ENCODE results near the gene CST3. TPM values are rescaled to one million over a fixed set of nuclear protein-coding genes. Genes with fewer than 3 reads are reported as not detected.

The CST3 gene
- total and polyA plus RNA-seq, 2 of the 8 experiments (the other 6 are each of a cell fraction or from before 2014, with no cell fraction given) = 53.2 to 184 TPM

DNA sequence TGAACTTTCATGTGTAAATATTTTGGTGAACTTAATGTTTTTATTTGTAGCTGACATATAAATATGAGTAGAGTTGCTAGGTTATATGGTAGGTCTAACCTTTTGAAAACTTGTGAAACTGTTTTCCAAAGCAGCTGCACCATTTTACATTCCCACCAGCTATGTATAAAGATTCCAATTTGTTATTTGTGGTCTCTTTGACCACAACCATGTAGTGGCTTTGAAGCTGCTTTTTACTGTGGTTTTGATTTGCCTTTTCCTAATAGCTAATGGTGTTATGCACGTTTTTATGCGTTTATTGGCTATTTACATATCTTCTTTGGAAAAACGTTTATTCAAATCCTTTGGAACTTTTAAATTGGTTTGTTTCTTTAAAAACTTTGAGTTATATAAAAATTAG, 10.3 kb downstream of the CST3 start:
- Histone ChIP-seq H3K4me1 (replicated peaks in 1 of 4; ENCODE audit: control insufficient read depth in 3 of 4, insufficient read depth in 4 of 4, low read length in 3 of 4) (peaks cover 0 to 4% (median 1%) of the 10 kb centered on the region in 4 experiments; a peak in 2 of 7 replicates), H2BK20ac (ENCODE audit: low read length) (no peak overlapping the region), H2AK5ac (ENCODE audit: low read depth, low read length) (no peak overlapping the region), H3K27me3 (replicated peaks in 1 of 4; ENCODE audit: control insufficient read depth in 3 of 4, extremely low read depth in 1 of 4, insufficient read depth in 3 of 4, low read length in 3 of 4) (no peaks in the 10 kb centered on the region), H3K23me2 (ENCODE audit: low read depth, low read length) (peaks cover 2% of the 10 kb centered on the region; the same call in 1 of the 2 replicates), H3K36me3 (ENCODE audit: control insufficient read depth in 2 of 4, insufficient read depth in 4 of 4, low read length in 3 of 4) (no peaks in the 10 kb centered on the region), H3K79me2 (ENCODE audit: control insufficient read depth in 1 of 2, insufficient read depth in 2 of 2, low read length in 2 of 2) (no peaks in the 10 kb centered on the region), H4K8ac (ENCODE audit: extremely low read depth, insufficient read depth, low read length) (no peak overlapping the region), H4K91ac (replicated peaks; ENCODE audit: insufficient read length, low read length) (no peak overlapping the region), H2BK120ac (replicated peaks; ENCODE audit: low read depth, low read length) (no peak overlapping the region), H3K27ac (ENCODE audit: low read depth, low read length) (no peak overlapping the region), H3K23ac (ENCODE audit: insufficient read length) (no peak overlapping the region), H3K79me1 (ENCODE audit: low read depth, low read length) (no peaks in the 10 kb centered on the region; the same call in 1 of the 2 replicates), H3K14ac (ENCODE audit: insufficient read length) (no peak overlapping the region), H2BK5ac (ENCODE audit: low read depth, low read length) (no peak overlapping the region), H3K4me2 (ENCODE audit: insufficient read depth in 1 of 2, low read depth in 2 of 2, low read length in 2 of 2) (no peak overlapping the region), H3K4ac (replicated peaks; ENCODE audit: insufficient read length, low read depth, low read length) (no peak overlapping the region), H3K9me3 (ENCODE audit: insufficient read depth in 2 of 2, low read depth in 1 of 2, low read length in 1 of 2) (no peaks in the 10 kb centered on the region), H2BK12ac (ENCODE audit: low read depth, low read length) (no peak overlapping the region), H3K56ac (replicated peaks; ENCODE audit: insufficient read length, low read depth, low read length) (no peak overlapping the region), H3K18ac (ENCODE audit: extremely low read depth, low read length) (no peak overlapping the region), H2AFZ (ENCODE audit: low read length) (no peak overlapping the region), H2BK15ac (ENCODE audit: low read length) (no peak overlapping the region), H4K20me1 (replicated peaks in 1 of 2; ENCODE audit: control insufficient read depth in 1 of 2, insufficient read depth in 2 of 2, low read length in 2 of 2) (no peaks in the 10 kb centered on the region), H3K9ac (replicated peaks in 1 of 4; ENCODE audit: extremely low read depth in 1 of 4, low read depth in 3 of 4, low read length in 3 of 4) (no peak overlapping the region), H3K4me3 (ENCODE audit: extremely low read depth in 1 of 4, insufficient read depth in 2 of 4, low read depth in 3 of 4, low read length in 4 of 4) (no peak overlapping the region), H4K5ac (ENCODE audit: insufficient read length, low read depth, low read length) (no peak overlapping the region)
- POLR2A ChIA-PET (ENCODE audit: partially characterized antibody) = no interaction called here
- CTCF ChIA-PET (ENCODE audit: partially characterized antibody) = interaction anchor here (0.7 to 1.2 kb wide), 3 partner anchors 13 to 186 kb away, joined by 3 read pairs; no protein-coding TSS in a partner anchor
- TF ChIP-seq RNF2 (IDR thresholded peaks at IDR 0.05; ENCODE audit: borderline replicate concordance, low read depth, low read length, missing control alignments, poor library complexity, severe bottlenecking) (no peak), TAF7 (optimal IDR thresholded peaks at IDR 0.05; ENCODE audit: borderline replicate concordance, low read depth, low read length) (no peak), BCL11A (IDR thresholded peaks at IDR 0.05; ENCODE audit: low read depth in 2 of 2, low read length in 2 of 2) (no peak), BRCA1 (IDR thresholded peaks at IDR 0.05; ENCODE audit: low read depth, low read length) (no peak), JUN (IDR thresholded peaks at IDR 0.05; ENCODE audit: low read depth, low read length) (no peak), KDM1A (IDR thresholded peaks at IDR 0.05; ENCODE audit: borderline replicate concordance, low read length) (no peak), POLR2AphosphoS5 (IDR thresholded peaks at IDR 0.05; ENCODE audit: low read depth, low read length) (no peak), CHD1 (IDR thresholded peaks at IDR 0.05; ENCODE audit: low read depth, low read length) (no peak), EGR1 (IDR thresholded peaks at IDR 0.05; ENCODE audit: borderline replicate concordance, low read depth, low read length) (no peak)
- TF ChIP-seq, protein P1, sequence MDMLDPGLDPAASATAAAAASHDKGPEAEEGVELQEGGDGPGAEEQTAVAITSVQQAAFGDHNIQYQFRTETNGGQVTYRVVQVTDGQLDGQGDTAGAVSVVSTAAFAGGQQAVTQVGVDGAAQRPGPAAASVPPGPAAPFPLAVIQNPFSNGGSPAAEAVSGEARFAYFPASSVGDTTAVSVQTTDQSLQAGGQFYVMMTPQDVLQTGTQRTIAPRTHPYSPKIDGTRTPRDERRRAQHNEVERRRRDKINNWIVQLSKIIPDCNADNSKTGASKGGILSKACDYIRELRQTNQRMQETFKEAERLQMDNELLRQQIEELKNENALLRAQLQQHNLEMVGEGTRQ (IDR thresholded peaks at IDR 0.05; ENCODE audit: low read length) = no peak
- FAIRE-seq = no peak
- DNase-seq (ENCODE audit: low read depth in 1 of 2, low spot score in 2 of 2) = no peak
- 75% methylated on average over 3 of the region's 3 CpGs; no CpG with 5 or more reads in 1 of the 2 experiments for WGBS, 2 experiments (ENCODE audit: extremely low coverage in 1 of 2, insufficient coverage in 1 of 2, insufficient read length in 1 of 2, insufficient replicate concordance in 2 of 2, low coverage in 1 of 2, low lambda C conversion rate in 2 of 2, missing lambda C conversion rate in 1 of 2)

Measured in H1 (cell line).